Endothelial cell of umbilical vein (primary cell): Measurements from ENCODE around the gene MRGPRD.

ENCODE experiments used
- CTCF ChIP-seq, 2 donors: IDR thresholded peaks; 1 replicate in 1 of 2; 2 replicates in 1 of 2; pipeline ENCODE4 v1.5.1; 2011; ENCODE audit warnings: low read length in 2 of 2, mild to moderate bottlenecking in 2 of 2, moderate library complexity in 2 of 2, control low read depth in 1 of 2, inconsistent platforms in 1 of 2, low read depth in 1 of 2; ENCODE audit not compliant: insufficient read depth in 1 of 2; ENCODE audit errors: extremely low read depth in 1 of 2
- FOS ChIP-seq: IDR thresholded peaks from 2 replicates; pipeline ENCODE4 v1.6.1; 2011; ENCODE audit warnings: mild to moderate bottlenecking, low read length, moderate library complexity, borderline replicate concordance; ENCODE audit not compliant: insufficient read depth
- GATA2 ChIP-seq: IDR thresholded peaks from 2 replicates; pipeline ENCODE4 v1.7.0; 2011; ENCODE audit warnings: low read depth, mild to moderate bottlenecking, moderate library complexity, mixed read lengths, low read length; ENCODE audit not compliant: insufficient read length, insufficient read depth
- JUN ChIP-seq: IDR thresholded peaks from 2 replicates; pipeline ENCODE4 v1.6.1; 2011; ENCODE audit warnings: borderline replicate concordance, low read depth; ENCODE audit not compliant: insufficient read length, insufficient read depth
- POLR2A ChIP-seq: IDR thresholded peaks from 2 replicates; pipeline ENCODE4 v1.6.1; 2012; ENCODE audit warnings: low read depth, mild to moderate bottlenecking, control low read depth, low read length
- POLR2AphosphoS5 ChIP-seq: IDR thresholded peaks from 2 replicates; pipeline ENCODE4 v1.6.1; 2012; ENCODE audit warnings: low read depth, mild to moderate bottlenecking, control low read depth, low read length, moderate library complexity; ENCODE audit not compliant: insufficient read depth
- TF ChIP-seq, protein P1 (sequence below): IDR thresholded peaks from 2 replicates; pipeline ENCODE4 v1.6.1; 2011; ENCODE audit not compliant: insufficient read depth, insufficient read length

GRCh38 chr11:68994894-68995285, 14.1 kb upstream of the MRGPRD start:
- no peak for TF ChIP-seq CTCF (IDR thresholded peaks at IDR 0.05; ENCODE audit: extremely low read depth in 1 of 2, insufficient read depth in 1 of 2, low read depth in 1 of 2, low read length in 2 of 2)
- no peak for TF ChIP-seq GATA2
- TF ChIP-seq, protein P1, sequence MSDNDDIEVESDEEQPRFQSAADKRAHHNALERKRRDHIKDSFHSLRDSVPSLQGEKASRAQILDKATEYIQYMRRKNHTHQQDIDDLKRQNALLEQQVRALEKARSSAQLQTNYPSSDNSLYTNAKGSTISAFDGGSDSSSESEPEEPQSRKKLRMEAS, result no peak
- no peak for TF ChIP-seq POLR2A
- no peak for TF ChIP-seq JUN
- no peak for TF ChIP-seq POLR2AphosphoS5
- TF ChIP-seq FOS, result no peak
